Aorta (tissue), 5 donors: ENCODE results near the gene MXRA8. TPM values are rescaled to one million over a fixed set of nuclear protein-coding genes. Genes with fewer than 3 reads are reported as not detected.

ENCODE experiments used
- ATAC-seq: fragments of 200-7000 bp; cut with Tn5 transposase; one replicate; pipeline ENCODE4 v1.9.1; 2022; ENCODE audit warnings: moderate library complexity; ENCODE audit not compliant: low FRiP score
- DNase-seq, 2 donors: peaks; one replicate each; pipeline ENCODE4 v3.0.0-alpha.2; 2020
- H3K27ac ChIP-seq, 2 donors: one replicate each; pipeline ENCODE4 v1.5.1; 2013; ENCODE audit warnings: low read length in 2 of 2, mild to moderate bottlenecking in 2 of 2, moderate library complexity in 2 of 2, control low read depth in 1 of 2, inconsistent platforms in 1 of 2, low read depth in 1 of 2
- H3K27me3 ChIP-seq, 2 donors: one replicate each; pipeline ENCODE4 v1.6.1; 2013; ENCODE audit warnings: control low read depth in 1 of 2, low read length in 1 of 2, mild to moderate bottlenecking in 1 of 2, moderate library complexity in 1 of 2; ENCODE audit not compliant: insufficient read depth in 2 of 2, control insufficient read depth in 1 of 2
- H3K36me3 ChIP-seq, 2 donors: one replicate each; pipeline ENCODE4 v1.6.1; 2013; ENCODE audit warnings: control low read depth in 1 of 2, low read length in 1 of 2, mild to moderate bottlenecking in 1 of 2; ENCODE audit not compliant: insufficient read depth in 2 of 2, control insufficient read depth in 1 of 2
- H3K4me1 ChIP-seq, 2 donors: one replicate each; pipeline ENCODE4 v1.6.1; 2013; ENCODE audit warnings: low read length in 2 of 2, control low read depth in 1 of 2, mild to moderate bottlenecking in 1 of 2, moderate library complexity in 1 of 2; ENCODE audit not compliant: insufficient read depth in 2 of 2, control insufficient read depth in 1 of 2
- H3K4me3 ChIP-seq, 2 donors: one replicate each; pipeline ENCODE4 v1.5.1; 2013; ENCODE audit warnings: low read length in 2 of 2, control low read depth in 1 of 2, mild to moderate bottlenecking in 1 of 2
- H3K9me3 ChIP-seq: one replicate; pipeline ENCODE4 v1.6.1; 2013; ENCODE audit warnings: mild to moderate bottlenecking, low read length; ENCODE audit not compliant: control insufficient read depth
- WGBS, 2 donors: extraction: QIAGEN DNeasy Blood & Tissue Kit; methylation state at CpG; one replicate each; pipeline ENCODE4 v1.1.7; 2013; 5-methylcytosine and 5-hydroxymethylcytosine counted together
- intact Hi-C, 2 donors: fragments of 100-400 bp; cut with DNase I; formaldehyde crosslinking; loops; one replicate each; pipeline versions ENCODE4 v1.14.2 to v1.15.0; 2022
- polyA plus RNA-seq, 2 donors: library from polyadenylated mRNA; stranded (reverse); fragments of 200-250 nt; gene quantifications; one replicate each; pipeline ENCODE4 v1.2.3, GENCODE V29; 2013
- total RNA-seq, 2 donors: library from RNA; stranded (reverse); fragmentation: NEBNext Ultra II Directional; extraction: Animal tissue kit (Norgen Biotek cat#: 25700); gene quantifications; one replicate each; pipeline ENCODE4 v1.2.1, GENCODE V29; 2021
- donor health status: healthy with polysubstance abuse.
- donor health status: Bipolar disorder and iron deficiency.
- donor health status: DM: no; HTN: no; CAD: no.
- donor health status: DM: no; HTN: no; CAD: no.
- donor health status: DM: yes; HTN: yes; CAD: no.

Gene MXRA8
- total and polyA plus RNA-seq, 4 donors, result 52.3 to 364 (median 163) TPM

DNA sequence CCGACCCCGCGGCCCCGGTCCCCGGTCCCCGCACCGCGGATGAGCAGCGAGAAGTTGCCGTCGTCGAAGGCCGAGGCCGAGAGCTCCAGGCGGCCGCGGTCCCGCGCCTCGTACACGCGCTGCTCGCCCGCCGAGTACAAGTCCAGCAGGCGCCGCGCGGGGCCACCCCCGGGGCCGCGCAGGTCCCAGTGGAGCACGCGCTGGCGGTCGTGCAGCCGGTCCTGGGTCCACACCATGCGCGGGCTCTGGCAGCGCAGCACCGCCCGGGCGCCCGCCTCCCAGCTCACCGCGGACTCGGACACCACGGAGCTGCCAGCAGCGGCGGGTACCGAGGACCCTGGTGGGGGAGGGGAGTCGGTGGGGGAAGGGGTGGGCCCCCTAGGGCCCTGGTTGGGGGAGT, 2.9 kb downstream of the MXRA8 start:
- no peaks in the 10 kb centered on the region for H3K9me3 ChIP-seq
- H3K27me3 ChIP-seq, result no peaks in the 10 kb centered on the region
- H3K27ac ChIP-seq, result no peak overlapping the region
- H3K36me3 ChIP-seq, result no peaks in the 10 kb centered on the region
- WGBS, 2 donors, result 1 to 3% methylated on average over 32 to 52 of the region's 52 CpGs
- no peak overlapping the region for H3K4me3 ChIP-seq
- intact Hi-C loops, result no loop called here
- no peaks in the 10 kb centered on the region for H3K4me1 ChIP-seq
- ATAC-seq (no peak), DNase-seq (no peak)

DNA sequence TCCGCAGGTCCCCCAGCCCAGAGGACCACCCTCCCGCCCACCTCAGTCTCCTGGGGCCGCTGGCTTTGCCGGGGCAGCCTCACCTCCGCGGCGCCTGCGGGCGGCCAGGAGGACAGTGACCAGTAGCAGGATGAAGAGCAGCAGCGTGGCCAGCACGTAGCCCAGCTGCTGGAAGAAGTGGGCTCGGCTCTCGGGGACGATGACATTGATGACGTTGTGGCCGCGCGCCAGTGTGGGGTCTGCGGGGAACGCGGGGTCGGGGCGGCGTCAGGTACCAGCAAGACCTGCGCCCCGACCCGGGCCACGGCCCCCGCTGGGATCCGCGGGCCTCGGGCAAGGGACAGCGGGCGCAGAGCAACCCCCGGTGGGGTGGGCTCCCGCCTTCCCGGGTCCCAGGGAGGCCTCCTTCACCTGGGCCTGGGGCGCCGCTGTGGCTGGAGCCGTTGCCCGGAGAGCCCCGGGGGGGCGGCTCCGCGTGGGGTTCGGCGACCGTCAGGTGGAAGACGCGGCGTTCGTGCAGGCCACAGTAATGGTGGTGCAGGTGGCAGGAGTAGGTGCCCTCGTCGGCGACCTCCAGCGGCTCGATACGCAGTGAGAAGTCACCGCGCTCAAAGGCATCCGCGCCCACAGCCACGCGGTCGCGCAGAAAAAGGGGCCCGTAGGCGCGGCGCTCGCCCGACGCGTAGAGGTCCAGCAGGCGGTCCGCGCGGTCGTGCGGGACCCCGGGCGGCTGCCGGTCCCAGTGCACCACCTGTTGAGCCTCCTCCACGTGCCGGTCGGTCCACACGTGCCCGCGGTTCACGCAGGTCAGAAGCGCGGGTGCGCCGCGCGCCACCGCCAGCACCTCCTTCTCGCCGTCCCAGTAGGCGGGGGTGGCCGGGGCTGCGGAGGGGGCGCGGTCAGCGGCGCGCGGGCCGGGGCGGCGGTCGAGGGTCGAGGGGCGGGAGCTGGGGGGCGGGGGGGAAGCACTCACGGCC, 3.8 kb downstream of the MXRA8 start:
- WGBS, 2 donors, result 60 to 61% methylated on average over 98 to 116 of the region's 116 CpGs
- no peaks in the 10 kb centered on the region for H3K4me1 ChIP-seq
- H3K4me3 ChIP-seq, result no peak overlapping the region
- DNase-seq (no peak), ATAC-seq (no peak)
- intact Hi-C loops, result no loop called here
- no peak overlapping the region for H3K27ac ChIP-seq
- no peaks in the 10 kb centered on the region for H3K27me3 ChIP-seq
- H3K36me3 ChIP-seq, result no peaks in the 10 kb centered on the region
- no peaks in the 10 kb centered on the region for H3K9me3 ChIP-seq

DNA sequence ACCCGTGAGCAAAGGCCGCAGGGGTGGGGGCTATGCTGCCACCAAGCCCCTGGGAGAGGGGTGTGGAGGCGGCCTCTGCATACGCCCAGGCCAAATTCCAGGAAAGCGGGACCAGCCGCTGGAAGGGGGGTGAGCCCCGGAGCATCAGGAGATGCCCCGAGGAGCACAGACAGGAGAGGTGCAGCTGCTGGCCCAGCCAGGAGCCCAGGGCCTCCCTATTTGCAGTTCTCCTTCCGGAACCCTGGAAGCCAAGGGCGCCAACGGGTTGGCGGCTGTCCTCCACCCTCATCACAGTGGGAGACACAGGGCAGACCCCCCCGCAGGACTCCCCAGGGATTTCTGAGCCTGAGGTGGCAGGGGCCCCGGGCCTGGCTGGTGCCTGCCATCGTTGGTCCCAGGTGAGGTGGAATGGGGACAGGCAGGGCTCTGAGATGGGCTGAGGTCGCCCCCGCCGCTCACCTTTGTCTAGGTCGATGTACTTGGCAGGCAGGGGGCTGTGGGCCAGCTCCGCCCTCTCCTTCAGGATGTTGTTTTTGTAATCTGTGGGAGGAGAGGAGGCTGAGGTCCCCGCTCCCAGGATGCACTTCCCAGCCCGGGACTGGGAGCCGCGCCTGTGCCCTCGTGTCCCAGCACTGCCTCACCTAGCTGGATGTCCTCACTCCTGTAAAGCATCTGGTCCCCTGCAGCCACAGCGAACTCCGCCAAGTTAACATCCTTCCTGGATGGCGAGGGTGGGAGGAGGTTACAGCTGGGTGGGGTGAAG, 4.8 kb downstream of the MXRA8 start:
- no peak overlapping the region for H3K4me3 ChIP-seq
- WGBS, 2 donors, result 67 to 68% methylated on average over 28 of the region's 28 CpGs
- DNase-seq (no peak), ATAC-seq (no peak)
- H3K27ac ChIP-seq, result no peak overlapping the region
- intact Hi-C loops, result no loop called here
- H3K27me3 ChIP-seq, result no peaks in the 10 kb centered on the region
- H3K36me3 ChIP-seq, result no peaks in the 10 kb centered on the region
- H3K9me3 ChIP-seq, result no peaks in the 10 kb centered on the region
- H3K4me1 ChIP-seq, result no peaks in the 10 kb centered on the region

DNA sequence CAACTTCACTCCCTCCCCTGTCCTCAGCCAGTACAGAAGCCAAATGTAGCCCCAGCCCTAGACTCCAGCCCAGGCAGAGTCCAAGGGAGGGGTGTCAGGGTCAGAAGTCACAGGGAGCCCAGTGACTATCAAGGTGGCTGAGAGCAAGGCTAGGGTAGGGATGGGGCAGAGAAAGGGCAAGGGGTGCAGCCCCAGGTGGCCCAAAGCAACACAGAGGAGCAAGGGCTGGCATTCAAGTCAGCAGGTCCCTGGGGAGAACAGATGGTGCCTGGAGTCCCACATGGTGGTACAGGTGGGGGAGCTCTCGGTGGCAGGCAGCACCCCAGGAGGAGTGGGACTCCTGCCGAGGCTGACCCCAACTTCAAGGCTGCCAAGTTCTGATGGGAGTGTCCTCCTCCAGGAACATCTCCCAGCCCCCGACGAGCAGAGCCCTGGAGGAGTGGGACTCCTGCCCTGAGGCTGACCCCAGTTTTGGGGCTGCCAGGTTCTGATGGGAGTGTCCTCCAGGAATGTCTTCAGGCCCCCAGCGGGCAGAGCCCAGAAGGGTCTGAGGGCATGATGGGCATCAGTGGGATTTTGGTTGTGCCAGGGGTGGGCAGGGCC, 5.5 kb downstream of the MXRA8 start:
- no peaks in the 10 kb centered on the region for H3K9me3 ChIP-seq
- no peaks in the 10 kb centered on the region for H3K4me1 ChIP-seq
- 28 to 29% methylated on average over 3 to 5 of the region's 5 CpGs for WGBS, 2 donors
- H3K36me3 ChIP-seq, result no peaks in the 10 kb centered on the region
- no peak overlapping the region for H3K4me3 ChIP-seq
- no peak overlapping the region for H3K27ac ChIP-seq
- H3K27me3 ChIP-seq, result no peaks in the 10 kb centered on the region
- no peak for ATAC-seq
- intact Hi-C loops, result no loop called here
- DNase-seq, result no peak

DNA sequence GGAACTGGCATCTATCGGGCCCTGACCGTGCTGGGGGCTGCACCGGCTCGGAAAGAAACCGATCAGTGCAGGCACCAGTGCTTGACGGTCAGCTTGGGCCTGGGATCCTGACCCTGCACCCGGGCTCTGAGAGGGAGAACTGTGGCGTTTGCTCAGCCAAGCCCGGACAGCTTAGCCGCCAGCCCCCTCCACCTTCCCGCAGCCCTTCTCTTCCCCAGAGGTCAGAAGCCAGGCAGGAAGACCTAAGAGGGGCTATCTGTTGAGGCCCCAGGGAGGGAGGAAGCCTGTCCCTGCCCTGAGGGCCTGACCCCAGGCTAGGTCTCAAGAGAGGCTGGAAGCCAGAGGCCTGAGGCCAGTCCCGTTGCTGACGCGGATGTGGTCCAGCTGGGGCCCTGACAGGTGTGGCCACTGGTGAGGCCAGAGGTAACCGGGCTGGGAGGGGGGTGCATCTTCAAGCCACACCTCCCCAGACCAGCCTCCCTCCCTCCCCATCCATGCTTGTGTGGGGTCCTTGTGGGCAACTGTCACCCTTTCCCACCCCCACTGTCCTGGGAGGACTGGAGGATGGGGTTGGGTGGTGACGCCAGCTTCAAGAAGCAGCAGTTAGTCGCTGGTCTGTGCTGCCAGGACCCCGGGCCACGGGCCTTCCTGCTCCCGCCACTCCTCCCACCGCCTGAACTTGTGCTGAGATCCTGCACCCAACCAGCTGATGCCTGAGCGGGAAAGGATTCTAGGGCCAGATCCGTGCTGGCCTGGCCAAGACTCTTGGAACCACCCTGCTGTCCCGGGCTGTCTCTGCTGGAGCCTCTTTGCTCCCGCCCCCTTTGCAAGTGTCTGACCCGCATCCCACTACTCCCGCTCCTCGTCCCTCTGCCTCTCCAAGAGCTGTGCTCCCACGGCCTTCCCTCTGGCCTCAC, 6.6 kb downstream of the MXRA8 start:
- peak; percentile 62 for ATAC-seq
- no peak for DNase-seq
- H3K4me3 ChIP-seq, result no peak overlapping the region
- no peak overlapping the region for H3K27ac ChIP-seq
- WGBS, 2 donors, result 38 to 40% methylated on average over 29 of the region's 29 CpGs
- no peaks in the 10 kb centered on the region for H3K36me3 ChIP-seq
- no peaks in the 10 kb centered on the region for H3K27me3 ChIP-seq
- H3K4me1 ChIP-seq, result no peaks in the 10 kb centered on the region
- intact Hi-C loops, result no loop called here
- no peaks in the 10 kb centered on the region for H3K9me3 ChIP-seq

DNA sequence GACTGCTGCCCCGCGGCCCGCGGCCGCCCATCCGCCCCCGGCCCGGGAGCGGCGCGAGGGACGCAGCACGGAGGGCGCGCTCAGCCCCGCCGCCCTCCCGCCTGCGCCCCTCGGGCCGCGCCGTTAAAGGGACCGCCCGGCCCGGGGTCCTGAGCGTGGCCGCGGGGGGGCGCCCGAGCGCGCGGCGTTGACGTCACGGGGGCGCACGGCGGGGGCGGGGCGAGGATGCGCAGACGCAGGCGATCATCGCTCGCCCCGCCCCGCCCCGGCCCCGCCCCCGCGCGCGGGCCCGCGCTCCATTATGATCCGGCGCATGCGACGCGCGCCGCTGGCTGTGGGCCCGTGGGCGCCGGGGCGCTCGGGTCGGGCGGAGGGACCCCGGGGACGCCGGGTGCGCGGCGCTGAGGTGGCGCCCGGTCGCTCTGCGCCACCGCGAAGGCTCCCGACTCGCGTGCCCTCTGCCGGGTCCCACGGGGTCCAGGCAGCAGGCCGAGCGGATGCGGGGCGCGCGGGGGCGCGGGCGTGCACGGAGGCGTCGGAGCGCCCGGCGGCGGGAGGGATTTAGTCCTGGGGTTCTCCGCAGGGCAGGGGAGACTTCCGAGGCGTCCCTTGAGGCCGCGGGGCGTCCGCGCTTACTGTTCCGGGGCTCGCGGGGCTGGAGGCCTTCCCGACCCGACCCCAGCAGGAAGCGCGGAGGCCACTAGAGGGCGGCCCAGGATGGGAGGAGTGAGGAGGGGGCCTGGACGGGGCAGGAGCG, 8.9 kb downstream of the MXRA8 start, which contains the start of gene DVL1:
Gene DVL1, minus strand, starts transcription at position 163 of the 757 bp plus-strand sequence. CDS start 353 bp downstream, outside the sequence.
- no peaks in the 10 kb centered on the region for H3K4me1 ChIP-seq
- H3K27me3 ChIP-seq, result no peaks in the 10 kb centered on the region
- peak within 1 kb of the TSS in 1 of 2 donors; percentile 63 for H3K27ac ChIP-seq
- ATAC-seq (peak; percentile 64), DNase-seq (peak; percentile 82 to 92)
- WGBS, 2 donors, result 0 to 1% methylated on average over 19 to 122 of the region's 122 CpGs
- no peaks in the 10 kb centered on the region for H3K36me3 ChIP-seq
- intact Hi-C loops, result loop anchor here (1.0 to 2.0 kb wide), 2 partner anchors 23 kb away; no protein-coding TSS in a partner anchor
- no peaks in the 10 kb centered on the region for H3K9me3 ChIP-seq
- peak within 1 kb of the TSS; percentile 82 to 85 for H3K4me3 ChIP-seq

DNA sequence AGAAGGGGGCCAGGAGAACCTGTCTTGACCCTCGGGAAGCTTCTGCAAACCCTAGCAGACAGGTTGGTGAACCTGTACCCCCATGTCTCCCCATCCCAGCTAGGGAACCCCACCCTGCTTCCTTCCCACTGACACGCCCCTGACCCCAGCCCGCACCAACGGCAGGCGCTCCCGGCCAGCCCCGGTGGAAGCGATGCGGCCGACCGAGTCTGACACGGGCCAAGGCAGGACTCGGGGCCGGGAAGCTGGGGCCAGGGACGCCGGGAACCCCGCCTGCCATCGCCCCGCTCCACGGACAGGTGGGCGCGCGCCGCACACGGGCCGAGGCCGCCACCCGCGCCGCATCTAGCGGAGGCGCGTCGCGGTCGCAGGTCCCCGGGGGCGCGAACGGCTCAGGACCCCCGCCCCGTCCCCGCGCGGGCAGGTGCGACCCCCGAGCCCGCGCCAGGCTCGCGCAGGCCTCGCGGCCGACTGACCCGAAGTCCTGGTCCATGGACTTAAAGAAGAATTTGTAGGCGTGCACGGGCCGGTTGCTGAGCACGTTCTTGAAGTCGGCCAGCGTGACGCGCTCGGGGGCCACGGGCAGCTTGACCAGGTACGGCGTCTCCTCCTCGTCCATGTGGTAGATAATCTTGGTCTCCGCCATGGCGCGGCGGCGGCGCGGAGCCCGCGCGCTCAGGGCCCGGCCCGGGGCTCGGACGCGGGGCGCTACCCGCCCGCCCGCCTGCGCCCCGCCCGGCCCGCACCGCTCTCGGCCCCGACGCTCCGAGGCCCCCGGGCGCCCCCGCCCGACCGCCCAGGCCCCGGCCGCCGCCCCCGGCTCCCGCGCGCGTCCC, 9.7 kb downstream of the MXRA8 start:
- DNase-seq, result no peak
- peak overlapping the region; percentile 82 to 85 for H3K4me3 ChIP-seq
- 0 to 1% methylated on average over 61 to 109 of the region's 109 CpGs for WGBS, 2 donors
- no peaks in the 10 kb centered on the region for H3K27me3 ChIP-seq
- H3K36me3 ChIP-seq, result no peaks in the 10 kb centered on the region
- intact Hi-C loops, result loop anchor here (1.0 to 2.0 kb wide), 2 partner anchors 24 kb away; no protein-coding TSS in a partner anchor
- ATAC-seq, result no peak
- no peaks in the 10 kb centered on the region for H3K9me3 ChIP-seq
- H3K4me1 ChIP-seq, result no peaks in the 10 kb centered on the region
- H3K27ac ChIP-seq, result no peak overlapping the region
